ENCODE results near the gene CDH22. TPM values are rescaled to one million over a fixed set of nuclear protein-coding genes. Genes with fewer than 3 reads are reported as not detected.

Gene CDH22
- polyA plus RNA-seq, 1 donor from 2014 or later, result 2.1 TPM

GRCh38 chr20:46341074-46342009 lies 33.0 kb upstream of the CDH22 start:
- no peaks in the 10 kb centered on the region for H3F3A ChIP-seq (ENCODE audit: insufficient read depth, low read length, poor library complexity, severe bottlenecking)
- H3K36me3 ChIP-seq (ENCODE audit: insufficient read depth, low read length), result no peaks in the 10 kb centered on the region
- no peaks in the 10 kb centered on the region for H3K9me2 ChIP-seq (ENCODE audit: insufficient read depth, low read length)
- no peak overlapping the region for H2AFZ ChIP-seq (ENCODE audit: low read depth, low read length)
- no peaks in the 10 kb centered on the region for H3K9me3 ChIP-seq (ENCODE audit: low read length)
- TF ChIP-seq EP300 (conservative IDR thresholded peaks at IDR 0.05; ENCODE audit: poor library complexity, severe bottlenecking) (no peak), MXI1 (conservative IDR thresholded peaks at IDR 0.05; ENCODE audit: poor library complexity, severe bottlenecking) (peak; percentile 38)
- H3K9ac ChIP-seq (ENCODE audit: low read length), result peak overlapping the region; percentile 5
- no peak overlapping the region for H3K4me3 ChIP-seq (ENCODE audit: low read length)
- no peak overlapping the region for H3K4me2 ChIP-seq (ENCODE audit: low read length)
- no peaks in the 10 kb centered on the region for H4K20me1 ChIP-seq (ENCODE audit: insufficient read depth)
- no peaks in the 10 kb centered on the region for H3K79me2 ChIP-seq (replicated peaks; ENCODE audit: insufficient read depth, low read length)
- H3K27me3 ChIP-seq (ENCODE audit: insufficient read depth, low read depth, low read length), result no peaks in the 10 kb centered on the region
- no peak overlapping the region for H3K27ac ChIP-seq (ENCODE audit: low read length)

- H3K27ac ChIP-seq (ENCODE audit: low read length), result no peak overlapping the region
- H4K20me1 ChIP-seq (ENCODE audit: insufficient read depth), result no peaks in the 10 kb centered on the region
- H3K9me3 ChIP-seq (ENCODE audit: low read length), result no peaks in the 10 kb centered on the region
- H3K36me3 ChIP-seq (ENCODE audit: insufficient read depth, low read length), result no peaks in the 10 kb centered on the region
- H3K27me3 ChIP-seq (ENCODE audit: insufficient read depth, low read depth, low read length), result no peaks in the 10 kb centered on the region
- H3K9ac ChIP-seq (ENCODE audit: low read length), result no peak overlapping the region
- TF ChIP-seq CTCF (IDR thresholded peaks at IDR 0.05; ENCODE audit: poor library complexity, severe bottlenecking), result no peak
- TF ChIP-seq MXI1 (conservative IDR thresholded peaks at IDR 0.05; ENCODE audit: poor library complexity, severe bottlenecking), result no peak
- TF ChIP-seq EP300 (conservative IDR thresholded peaks at IDR 0.05; ENCODE audit: poor library complexity, severe bottlenecking), result no peak
- TF ChIP-seq EZH2 (IDR thresholded peaks at IDR 0.05; ENCODE audit: borderline replicate concordance, insufficient read depth, low read length, poor library complexity, severe bottlenecking), result no peak
- TF ChIP-seq SMC3 (conservative IDR thresholded peaks at IDR 0.05; ENCODE audit: poor library complexity), result no peak
- no peak for TF ChIP-seq REST (IDR thresholded peaks at IDR 0.05; ENCODE audit: borderline replicate concordance)
- TF ChIP-seq RAD21 (conservative IDR thresholded peaks at IDR 0.05), result no peak
- TF ChIP-seq POLR2AphosphoS5 (IDR thresholded peaks at IDR 0.05), result no peak
- TF ChIP-seq TAF1 (IDR thresholded peaks at IDR 0.05; ENCODE audit: low read depth), result no peak
- no peaks in the 10 kb centered on the region for H3K9me2 ChIP-seq (ENCODE audit: insufficient read depth, low read length)
- no peak overlapping the region for H3K4me3 ChIP-seq (ENCODE audit: low read length)
- H3K4me2 ChIP-seq (ENCODE audit: low read length), result no peak overlapping the region
- H2AFZ ChIP-seq (ENCODE audit: low read depth, low read length), result no peak overlapping the region
- no peaks in the 10 kb centered on the region for H3F3A ChIP-seq (ENCODE audit: insufficient read depth, low read length, poor library complexity, severe bottlenecking)
- no peaks in the 10 kb centered on the region for H3K79me2 ChIP-seq (replicated peaks; ENCODE audit: insufficient read depth, low read length)
Observed at GRCh38 chr20:46339037-46339436, 30.7 kb upstream of the CDH22 start.

Data from neural cell (in vitro differentiated cells).